GM12872 (cell line): ENCODE measurements around the gene SSR2.
A peak's percentile ranks its signal among the peaks of the same experiment; 100 is the strongest.

Experiments used
- TF ChIP-seq, protein P1 (sequence below): IDR thresholded peaks from 3 replicates; pipeline ENCODE4 v1.5.1; 2011; ENCODE audit warnings: low read depth, mild to moderate bottlenecking, low read length, moderate library complexity; ENCODE audit not compliant: insufficient read depth

The SSR2 gene

DNA sequence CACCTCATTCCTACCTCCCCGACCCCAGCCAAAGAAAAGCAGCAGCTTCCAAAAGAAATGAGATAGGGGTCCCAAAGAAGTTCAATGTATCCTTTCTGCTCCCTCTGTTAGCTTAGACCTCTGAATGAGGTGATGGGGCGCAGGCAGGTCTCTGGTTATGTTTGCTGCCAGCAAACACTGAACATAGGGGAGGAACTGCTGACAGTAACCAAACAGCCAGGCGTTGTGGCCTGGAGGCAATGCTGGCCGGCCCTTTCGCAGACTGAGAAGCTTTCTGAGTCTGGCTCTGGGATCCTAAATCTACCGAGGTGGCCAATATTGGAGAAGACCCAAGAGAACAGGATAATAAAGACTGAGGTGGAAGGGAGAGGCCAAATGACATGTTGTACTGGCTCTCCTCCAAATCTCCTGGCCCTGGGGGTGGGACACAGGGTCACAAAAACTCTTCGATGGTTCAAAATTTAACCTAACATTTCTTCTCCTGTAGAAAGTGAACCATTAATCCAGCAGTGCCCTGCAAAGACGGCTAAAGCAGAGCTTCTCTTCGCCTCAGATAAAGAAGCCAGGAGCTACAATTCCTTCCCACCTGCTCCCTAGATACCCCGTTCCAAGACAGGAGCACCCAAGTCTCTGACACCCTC lies 19.6 kb downstream of the SSR2 start:
- TF ChIP-seq, protein P1, sequence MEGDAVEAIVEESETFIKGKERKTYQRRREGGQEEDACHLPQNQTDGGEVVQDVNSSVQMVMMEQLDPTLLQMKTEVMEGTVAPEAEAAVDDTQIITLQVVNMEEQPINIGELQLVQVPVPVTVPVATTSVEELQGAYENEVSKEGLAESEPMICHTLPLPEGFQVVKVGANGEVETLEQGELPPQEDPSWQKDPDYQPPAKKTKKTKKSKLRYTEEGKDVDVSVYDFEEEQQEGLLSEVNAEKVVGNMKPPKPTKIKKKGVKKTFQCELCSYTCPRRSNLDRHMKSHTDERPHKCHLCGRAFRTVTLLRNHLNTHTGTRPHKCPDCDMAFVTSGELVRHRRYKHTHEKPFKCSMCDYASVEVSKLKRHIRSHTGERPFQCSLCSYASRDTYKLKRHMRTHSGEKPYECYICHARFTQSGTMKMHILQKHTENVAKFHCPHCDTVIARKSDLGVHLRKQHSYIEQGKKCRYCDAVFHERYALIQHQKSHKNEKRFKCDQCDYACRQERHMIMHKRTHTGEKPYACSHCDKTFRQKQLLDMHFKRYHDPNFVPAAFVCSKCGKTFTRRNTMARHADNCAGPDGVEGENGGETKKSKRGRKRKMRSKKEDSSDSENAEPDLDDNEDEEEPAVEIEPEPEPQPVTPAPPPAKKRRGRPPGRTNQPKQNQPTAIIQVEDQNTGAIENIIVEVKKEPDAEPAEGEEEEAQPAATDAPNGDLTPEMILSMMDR, result no peak

DNA sequence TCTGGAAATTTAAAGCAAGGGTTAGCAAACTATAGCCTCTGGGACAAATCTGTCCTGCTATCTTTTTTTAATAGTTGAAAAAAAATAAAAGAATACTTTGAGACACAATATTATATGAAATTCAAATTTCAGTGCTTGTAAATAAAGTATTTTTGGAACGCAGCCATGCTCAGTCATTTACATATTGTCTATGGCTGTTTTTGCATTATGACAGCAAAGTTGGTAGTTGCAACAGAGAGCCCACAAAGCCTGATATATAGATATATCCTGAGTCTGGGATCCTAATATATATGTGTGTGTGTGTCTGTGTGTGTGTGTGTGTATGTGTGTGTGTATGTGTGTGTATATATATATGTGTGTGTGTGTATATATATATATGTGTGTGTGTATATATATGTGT lies 20.8 kb downstream of the SSR2 start:
- TF ChIP-seq, protein P1, result no peak

DNA sequence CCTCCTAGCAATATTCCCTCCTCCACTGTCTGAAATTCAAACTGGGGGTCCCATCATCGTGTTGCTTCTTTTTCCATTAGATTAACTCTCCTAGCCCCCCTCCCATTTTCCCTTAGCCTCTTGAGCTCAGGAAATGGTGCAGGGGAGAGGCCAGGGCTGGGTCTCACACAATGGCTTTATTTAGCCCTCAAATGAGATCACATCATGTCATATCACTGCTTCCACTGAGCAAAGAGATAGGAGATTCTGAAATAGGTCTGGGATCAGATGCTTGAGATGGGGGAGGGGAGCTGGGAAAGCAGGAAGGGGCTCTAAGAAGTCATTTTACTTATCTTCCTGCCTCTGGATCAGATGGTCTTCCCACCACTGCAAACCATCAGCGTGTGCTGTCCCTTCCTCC lies 24.6 kb downstream of the SSR2 start:
- TF ChIP-seq, protein P1, result no peak

DNA sequence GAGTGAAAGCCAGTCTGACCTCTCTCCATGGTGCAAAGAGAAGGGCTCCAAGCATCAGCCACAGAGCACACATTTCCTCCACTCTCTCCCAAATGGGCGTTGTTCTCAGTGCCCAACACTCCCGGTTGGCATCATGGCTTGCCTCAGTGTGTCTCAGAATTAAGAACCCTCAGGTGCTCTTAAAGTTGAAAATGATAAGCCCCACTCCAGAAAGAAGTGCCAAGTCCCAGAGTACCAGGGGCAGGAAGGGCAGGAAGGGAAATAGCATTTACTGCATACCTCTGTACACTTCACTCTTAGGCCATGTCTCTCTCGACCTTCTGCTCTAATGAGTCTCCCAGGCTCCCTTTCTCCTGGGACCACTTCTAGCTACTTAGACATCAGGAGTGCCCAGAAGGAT lies 27.2 kb downstream of the SSR2 start:
- TF ChIP-seq, protein P1, result no peak

DNA sequence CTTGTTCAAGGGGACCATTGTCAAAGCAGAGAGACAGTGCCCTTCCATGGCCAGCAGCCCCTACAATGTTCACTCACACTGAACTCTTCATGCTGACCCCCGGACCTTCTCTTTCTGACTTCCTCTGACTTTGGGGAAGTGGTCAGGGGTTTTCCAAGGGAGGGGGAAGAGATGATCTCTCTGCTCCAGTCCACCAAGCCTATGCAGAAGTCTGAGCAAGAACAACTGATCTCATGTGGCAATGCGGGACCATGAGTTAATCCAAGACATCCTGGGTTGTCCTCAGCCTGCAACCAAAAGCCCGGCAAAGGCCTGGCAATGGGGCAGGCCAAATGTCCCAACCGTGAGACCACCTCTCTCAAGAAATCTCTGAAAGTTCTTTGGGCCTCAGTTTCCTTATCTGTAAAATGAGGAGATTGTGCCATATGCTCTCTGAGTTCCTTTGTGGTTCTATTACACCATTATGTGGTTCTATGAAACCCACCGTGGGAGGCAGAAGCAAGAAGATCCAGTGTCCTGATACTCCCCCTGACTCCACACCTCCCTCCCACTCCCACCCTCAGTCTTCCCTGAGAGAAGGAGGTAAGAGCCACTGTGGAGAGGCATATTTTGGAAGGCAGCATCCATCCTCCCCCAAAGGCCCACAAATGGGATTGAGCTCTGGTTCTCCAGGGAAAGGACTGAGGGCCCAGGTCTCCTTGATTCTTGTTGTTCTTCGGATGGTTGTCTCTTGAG lies 30.6 kb downstream of the SSR2 start:
- TF ChIP-seq, protein P1, result no peak

DNA sequence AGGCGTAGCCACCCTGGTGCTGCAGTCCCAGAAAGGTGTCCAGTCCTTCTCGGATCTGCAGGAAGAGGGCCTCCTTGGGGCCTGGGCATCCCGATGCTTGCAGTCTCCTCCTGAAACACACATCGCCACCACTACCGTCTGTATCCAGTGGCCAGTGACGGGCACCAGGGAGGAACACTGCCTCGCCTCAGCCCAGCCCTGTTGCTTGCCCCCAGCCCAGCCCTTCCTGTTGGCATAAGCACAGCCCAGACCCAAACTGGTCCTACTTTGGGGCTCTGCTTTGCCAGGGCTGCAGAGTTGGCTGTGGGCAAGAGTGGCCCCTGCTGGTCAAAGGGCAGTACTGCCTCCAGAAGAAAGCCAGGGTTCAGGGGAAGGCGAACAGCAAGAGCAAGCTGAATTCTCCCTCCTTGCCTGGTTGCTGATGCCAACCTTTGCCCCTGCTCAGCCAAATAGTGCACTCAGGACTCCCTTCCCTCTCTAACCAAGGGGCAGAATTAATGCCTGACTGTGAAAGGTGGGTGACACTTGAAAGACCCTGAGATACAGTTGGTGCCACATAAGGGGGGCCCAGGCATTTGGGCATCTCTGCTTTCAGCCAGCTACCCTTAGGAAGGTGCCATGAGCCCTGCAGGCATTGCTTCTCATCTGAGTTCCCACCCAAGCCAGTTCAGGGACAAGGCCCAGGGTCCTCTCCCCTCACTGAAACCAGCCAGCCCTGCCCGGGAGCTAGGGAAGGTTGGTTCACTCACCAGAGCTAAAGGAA lies 31.3 kb downstream of the SSR2 start:
- TF ChIP-seq, protein P1, result peak; percentile 99

DNA sequence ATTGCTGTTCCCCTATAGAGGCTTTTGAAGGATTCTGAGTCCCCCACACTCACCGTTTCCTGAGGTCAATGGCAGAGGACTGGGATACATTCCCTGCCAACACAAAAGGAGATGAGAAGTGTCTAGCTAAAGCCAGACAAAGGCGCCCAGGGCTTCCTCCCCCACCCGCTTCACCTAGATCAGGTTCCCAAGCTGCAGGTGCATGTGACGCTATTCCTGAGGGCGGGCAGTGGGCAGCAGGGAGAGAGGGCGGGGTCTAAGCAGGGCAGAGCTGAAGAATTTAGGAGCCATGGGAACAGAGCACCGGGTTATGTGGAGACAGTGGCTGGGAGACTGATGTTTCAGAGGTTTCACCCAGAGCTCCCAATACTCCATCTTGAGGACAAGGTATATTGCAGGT lies 36.4 kb downstream of the SSR2 start:
- TF ChIP-seq, protein P1, result no peak
